OCI-LY1 (cell line): ENCODE data around the gene CUBN.

Experiments
- H2AFZ ChIP-seq: fragments of 200-600 bp; sonication (generic), shearing (Covaris generic); 2 replicates; pipeline ENCODE4 v1.6.0; 2014; ENCODE audit warnings: antibody characterized with exemption, mild to moderate bottlenecking, low read length
- H3F3A ChIP-seq: fragments of 200-600 bp; sonication (generic), shearing (Covaris generic); 2 replicates; pipeline ENCODE4 v1.6.0; 2014; ENCODE audit warnings: mild to moderate bottlenecking, antibody characterized with exemption, low read length, moderate library complexity; ENCODE audit not compliant: insufficient read depth
- H3K27ac ChIP-seq: fragments of 200-600 bp; sonication (generic); 2 replicates; pipeline ENCODE4 v1.5.1; 2014; ENCODE audit warnings: low read length, mixed run types, mild to moderate bottlenecking, low read depth; ENCODE audit not compliant: poor library complexity, severe bottlenecking
- H3K27me3 ChIP-seq: fragments of 200-600 bp; sonication (generic); 2 replicates; pipeline ENCODE4 v1.6.0; 2014; ENCODE audit warnings: antibody characterized with exemption, mild to moderate bottlenecking, low read length, moderate library complexity; ENCODE audit not compliant: insufficient read depth
- H3K36me3 ChIP-seq: fragments of 200-600 bp; sonication (generic); 2 replicates; pipeline ENCODE4 v1.6.1; 2014; ENCODE audit warnings: mild to moderate bottlenecking, antibody characterized with exemption, low read length, moderate library complexity, mixed read lengths; ENCODE audit not compliant: insufficient read depth
- H3K4me1 ChIP-seq: fragments of 200-600 bp; sonication (generic); 2 replicates; pipeline ENCODE4 v1.5.1; 2014; ENCODE audit warnings: mild to moderate bottlenecking, low read length, moderate library complexity; ENCODE audit not compliant: insufficient read depth, severe bottlenecking
- H3K4me2 ChIP-seq: fragments of 200-600 bp; sonication (generic), shearing (Covaris generic); 2 replicates; pipeline ENCODE4 v1.6.1; 2014; ENCODE audit warnings: low read length
- H3K4me3 ChIP-seq: fragments of 200-600 bp; sonication (generic); 2 replicates; pipeline ENCODE4 v1.5.1; 2014; ENCODE audit warnings: low read length, low read depth, mild to moderate bottlenecking, mixed read lengths; ENCODE audit not compliant: poor library complexity, severe bottlenecking
- H3K79me2 ChIP-seq: fragments of 200-600 bp; shearing (Covaris generic); 2 replicates; pipeline ENCODE4 v1.6.1; 2016; ENCODE audit warnings: mixed run types, low read length, mixed read lengths; ENCODE audit not compliant: insufficient read depth
- H3K9ac ChIP-seq: fragments of 200-600 bp; sonication (generic), shearing (Covaris generic); 2 replicates; pipeline ENCODE4 v1.6.1; 2014; ENCODE audit warnings: mild to moderate bottlenecking, low read length, mixed read lengths
- H3K9me2 ChIP-seq: fragments of 200-600 bp; sonication (generic), shearing (Covaris generic); 2 replicates; pipeline ENCODE4 v1.6.1; 2014; ENCODE audit warnings: low read depth, mild to moderate bottlenecking, low read length, mixed read lengths
- H3K9me3 ChIP-seq: fragments of 200-600 bp; shearing (Covaris generic); 2 replicates; pipeline ENCODE4 v1.6.1; 2014; ENCODE audit warnings: low read length, mixed read lengths
- H4K20me1 ChIP-seq: fragments of 200-600 bp; sonication (generic), shearing (Covaris generic); 2 replicates; pipeline ENCODE4 v1.6.0; 2016; ENCODE audit warnings: mild to moderate bottlenecking, low read length; ENCODE audit not compliant: insufficient read depth
- EZH2 ChIP-seq: fragments of 200-600 bp; sonication (generic), shearing (Covaris generic); IDR thresholded peaks from 2 replicates; pipeline ENCODE4 v1.8.0; 2017; ENCODE audit warnings: borderline replicate concordance, mixed run types, mild to moderate bottlenecking, antibody characterized with exemption, low read length, moderate library complexity, mixed read lengths
- TF ChIP-seq, protein P1 (sequence below): fragments of 200-600 bp; sonication (generic), shearing (Covaris generic); IDR thresholded peaks from 2 replicates; pipeline ENCODE4 v1.5.1; 2017; ENCODE audit warnings: mild to moderate bottlenecking, antibody characterized with exemption, low read length, moderate library complexity, mixed read lengths

CUBN gene

DNA sequence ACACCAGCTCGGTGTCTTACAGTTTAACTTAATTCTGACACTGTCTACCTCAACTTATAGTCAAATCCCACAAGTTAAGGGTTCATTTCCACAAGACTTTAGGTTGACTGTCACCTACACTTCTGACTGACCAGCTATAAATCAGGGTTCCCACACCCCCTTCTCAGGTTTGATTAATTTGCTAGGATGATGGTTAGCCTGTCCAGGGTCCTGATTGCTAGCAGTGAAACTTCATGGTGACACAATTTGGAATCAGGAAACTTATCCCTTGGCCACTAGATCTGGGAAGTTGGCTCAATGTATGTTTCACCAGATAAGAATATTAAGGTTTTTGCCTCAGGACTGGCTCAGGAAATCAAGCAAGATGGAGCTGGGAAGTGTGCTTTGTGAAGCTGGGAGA is 309.6 kb downstream of the CUBN start:
- Histone ChIP-seq H3K27me3 (no peaks in the 10 kb centered on the region), H3K9ac (no peak overlapping the region), H3K27ac (no peak overlapping the region), H3K36me3 (no peaks in the 10 kb centered on the region), H4K20me1 (no peaks in the 10 kb centered on the region), H3K4me2 (no peak overlapping the region), H3F3A (no peaks in the 10 kb centered on the region), H3K4me1 (peaks cover 20% of the 10 kb centered on the region), H2AFZ (no peak overlapping the region), H3K9me3 (no peaks in the 10 kb centered on the region; the same call in 1 of the 2 replicates), H3K9me2 (no peaks in the 10 kb centered on the region), H3K79me2 (no peaks in the 10 kb centered on the region), H3K4me3 (no peak overlapping the region)
- TF ChIP-seq EZH2 = no peak
- TF ChIP-seq, protein P1, sequence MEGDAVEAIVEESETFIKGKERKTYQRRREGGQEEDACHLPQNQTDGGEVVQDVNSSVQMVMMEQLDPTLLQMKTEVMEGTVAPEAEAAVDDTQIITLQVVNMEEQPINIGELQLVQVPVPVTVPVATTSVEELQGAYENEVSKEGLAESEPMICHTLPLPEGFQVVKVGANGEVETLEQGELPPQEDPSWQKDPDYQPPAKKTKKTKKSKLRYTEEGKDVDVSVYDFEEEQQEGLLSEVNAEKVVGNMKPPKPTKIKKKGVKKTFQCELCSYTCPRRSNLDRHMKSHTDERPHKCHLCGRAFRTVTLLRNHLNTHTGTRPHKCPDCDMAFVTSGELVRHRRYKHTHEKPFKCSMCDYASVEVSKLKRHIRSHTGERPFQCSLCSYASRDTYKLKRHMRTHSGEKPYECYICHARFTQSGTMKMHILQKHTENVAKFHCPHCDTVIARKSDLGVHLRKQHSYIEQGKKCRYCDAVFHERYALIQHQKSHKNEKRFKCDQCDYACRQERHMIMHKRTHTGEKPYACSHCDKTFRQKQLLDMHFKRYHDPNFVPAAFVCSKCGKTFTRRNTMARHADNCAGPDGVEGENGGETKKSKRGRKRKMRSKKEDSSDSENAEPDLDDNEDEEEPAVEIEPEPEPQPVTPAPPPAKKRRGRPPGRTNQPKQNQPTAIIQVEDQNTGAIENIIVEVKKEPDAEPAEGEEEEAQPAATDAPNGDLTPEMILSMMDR = no peak

GRCh38 chr10:16819436-16819835 is 310.2 kb downstream of the CUBN start:
- no peaks in the 10 kb centered on the region for H3F3A ChIP-seq
- no peaks in the 10 kb centered on the region for H3K36me3 ChIP-seq
- no peaks in the 10 kb centered on the region for H3K27me3 ChIP-seq
- H3K9me2 ChIP-seq = no peaks in the 10 kb centered on the region
- no peak overlapping the region for H3K4me3 ChIP-seq
- H3K79me2 ChIP-seq = no peaks in the 10 kb centered on the region
- H3K4me2 ChIP-seq = no peak overlapping the region
- TF ChIP-seq, protein P1 = no peak
- TF ChIP-seq EZH2 = no peak
- no peak overlapping the region for H3K27ac ChIP-seq
- no peaks in the 10 kb centered on the region for H4K20me1 ChIP-seq
- peaks cover 20% of the 10 kb centered on the region for H3K4me1 ChIP-seq
- no peaks in the 10 kb centered on the region; the same call in 1 of the 2 replicates for H3K9me3 ChIP-seq
- H2AFZ ChIP-seq = no peak overlapping the region
- no peak overlapping the region for H3K9ac ChIP-seq

DNA sequence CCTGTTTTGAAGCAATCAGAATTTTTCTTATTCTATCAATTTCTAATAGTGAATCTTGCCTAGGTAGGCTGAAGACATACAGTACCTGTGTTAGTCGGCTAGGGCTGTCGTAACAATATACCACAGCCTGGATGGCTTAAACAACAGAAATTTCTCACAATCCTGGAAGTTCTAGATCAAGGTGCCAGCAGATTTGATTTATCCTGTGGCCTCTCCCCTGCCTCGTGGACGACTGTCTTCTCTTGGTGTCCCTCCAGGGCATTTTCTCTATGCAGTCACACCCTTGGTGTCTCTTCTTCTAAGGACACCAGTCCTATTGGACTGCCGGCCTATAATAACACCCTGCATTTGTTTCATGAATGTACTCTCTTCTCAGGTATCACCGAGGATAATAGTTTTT is 310.6 kb downstream of the CUBN start:
- no peaks in the 10 kb centered on the region for H3F3A ChIP-seq
- no peaks in the 10 kb centered on the region for H3K36me3 ChIP-seq
- no peak overlapping the region for H3K4me2 ChIP-seq
- no peak overlapping the region for H3K4me3 ChIP-seq
- H3K9me3 ChIP-seq = no peaks in the 10 kb centered on the region; the same call in 1 of the 2 replicates
- no peak overlapping the region for H3K27ac ChIP-seq
- no peaks in the 10 kb centered on the region for H3K79me2 ChIP-seq
- no peak overlapping the region for H2AFZ ChIP-seq
- no peaks in the 10 kb centered on the region for H4K20me1 ChIP-seq
- H3K9me2 ChIP-seq = no peaks in the 10 kb centered on the region
- peaks cover 20% of the 10 kb centered on the region for H3K4me1 ChIP-seq
- H3K9ac ChIP-seq = no peak overlapping the region
- TF ChIP-seq, protein P1 = no peak
- TF ChIP-seq EZH2 = no peak
- H3K27me3 ChIP-seq = no peaks in the 10 kb centered on the region
